Trophoblast cell (in vitro differentiated cells and primary cell): ENCODE results near the gene ERVFRD-1.

ENCODE experiments used
- DNase-seq, 2 donors: peaks; one replicate each; pipeline ENCODE4 v3.0.0-alpha.2; 2016
- H2AFZ ChIP-seq: 2 replicates; pipeline ENCODE4 v1.6.1; 2013; ENCODE audit warnings: low read length, moderate library complexity, mild to moderate bottlenecking; ENCODE audit not compliant: insufficient read depth, poor library complexity
- H2AK5ac ChIP-seq: 2 replicates; pipeline ENCODE4 v1.6.1; 2013; ENCODE audit warnings: mild to moderate bottlenecking, low read length
- H2BK120ac ChIP-seq: 2 replicates; pipeline ENCODE4 v1.6.1; 2013; ENCODE audit warnings: low read length, mild to moderate bottlenecking, moderate library complexity; ENCODE audit not compliant: insufficient read depth, poor library complexity
- H2BK12ac ChIP-seq: 2 replicates; pipeline ENCODE4 v1.6.1; 2013; ENCODE audit warnings: mild to moderate bottlenecking, low read length, moderate library complexity
- H2BK5ac ChIP-seq: 2 replicates; pipeline ENCODE4 v1.6.1; 2013; ENCODE audit warnings: low read length, low read depth, moderate library complexity, mild to moderate bottlenecking; ENCODE audit not compliant: poor library complexity
- H3K14ac ChIP-seq: 2 replicates; pipeline ENCODE4 v1.6.1; 2013; ENCODE audit warnings: mild to moderate bottlenecking, low read length
- H3K18ac ChIP-seq: 2 replicates; pipeline ENCODE4 v1.6.1; 2013; ENCODE audit warnings: mild to moderate bottlenecking, low read length
- H3K23ac ChIP-seq: 2 replicates; pipeline ENCODE4 v1.6.1; 2013; ENCODE audit warnings: low read length
- H3K27ac ChIP-seq: 2 replicates; pipeline ENCODE4 v1.5.1; 2013; ENCODE audit warnings: low read depth, mild to moderate bottlenecking, inconsistent platforms, low read length, moderate library complexity
- H3K27me3 ChIP-seq: 2 replicates; pipeline ENCODE4 v1.6.1; 2013; ENCODE audit warnings: inconsistent platforms, mild to moderate bottlenecking, low read length, moderate library complexity; ENCODE audit not compliant: insufficient read depth
- H3K36me3 ChIP-seq, 2 experiments: 1 replicate in 1 of 2; 2 replicates in 1 of 2; pipeline ENCODE4 v1.6.1; 2013; ENCODE audit warnings: low read length in 2 of 2, mild to moderate bottlenecking in 2 of 2, moderate library complexity in 1 of 2; ENCODE audit not compliant: insufficient read depth in 2 of 2, control insufficient read depth in 1 of 2
- H3K4ac ChIP-seq: 2 replicates; pipeline ENCODE4 v1.6.1; 2013; ENCODE audit warnings: low read depth, mild to moderate bottlenecking, low read length, moderate library complexity
- H3K4me1 ChIP-seq, 2 experiments: 1 replicate in 1 of 2; 2 replicates in 1 of 2; pipeline ENCODE4 v1.6.1; 2013; ENCODE audit warnings: low read length in 2 of 2, mild to moderate bottlenecking in 2 of 2, moderate library complexity in 1 of 2; ENCODE audit not compliant: insufficient read depth in 2 of 2, control insufficient read depth in 1 of 2
- H3K4me2 ChIP-seq: 2 replicates; pipeline ENCODE4 v1.6.1; 2013; ENCODE audit warnings: inconsistent platforms, mild to moderate bottlenecking, low read length, moderate library complexity
- H3K4me3 ChIP-seq: 2 replicates; pipeline ENCODE4 v1.5.1; 2013; ENCODE audit warnings: mild to moderate bottlenecking, low read depth, low read length, inconsistent platforms
- H3K79me1 ChIP-seq: one replicate; pipeline ENCODE4 v1.6.1; 2013; ENCODE audit warnings: low read length
- H3K79me2 ChIP-seq: 2 replicates; pipeline ENCODE4 v1.6.1; 2013; ENCODE audit warnings: low read length, mild to moderate bottlenecking; ENCODE audit not compliant: control insufficient read depth, insufficient read depth, poor library complexity
- H3K9ac ChIP-seq: 2 replicates; pipeline ENCODE4 v1.6.1; 2013; ENCODE audit warnings: mild to moderate bottlenecking, low read length
- H3K9me3 ChIP-seq: 2 replicates; pipeline ENCODE4 v1.6.1; 2013; ENCODE audit warnings: low read depth, mild to moderate bottlenecking, control low read depth, inconsistent platforms, low read length; ENCODE audit not compliant: insufficient read depth
- H4K12ac ChIP-seq: 2 replicates; pipeline ENCODE4 v1.6.1; 2013; ENCODE audit warnings: low read depth, mild to moderate bottlenecking, low read length, moderate library complexity
- H4K8ac ChIP-seq: 2 replicates; pipeline ENCODE4 v1.6.1; 2013; ENCODE audit warnings: low read depth, mild to moderate bottlenecking, low read length, moderate library complexity
- H4K91ac ChIP-seq: one replicate; pipeline ENCODE4 v1.6.1; 2013; ENCODE audit warnings: low read depth, mild to moderate bottlenecking, low read length, moderate library complexity
- WGBS: extraction: QIAGEN DNeasy Blood & Tissue Kit; methylation state at CpG from one replicate; pipeline ENCODE4 v1.1.7; 2013; ENCODE audit warnings: missing lambda C conversion rate; ENCODE audit not compliant: insufficient read length, insufficient coverage; ENCODE audit errors: extremely low coverage; 5-methylcytosine and 5-hydroxymethylcytosine counted together

Gene ERVFRD-1

GRCh38 chr6:11140056-11140455 is 28.5 kb upstream of the ERVFRD-1 start:
- no peak overlapping the region for H3K14ac ChIP-seq
- H4K8ac ChIP-seq = no peak overlapping the region
- peaks cover 3 to 4% of the 10 kb centered on the region in 2 experiments for H3K36me3 ChIP-seq
- no peak overlapping the region for H2AFZ ChIP-seq
- H3K27me3 ChIP-seq = no peaks in the 10 kb centered on the region
- peak in 1 of 2 donors; percentile 24 for DNase-seq
- no peak overlapping the region for H3K4ac ChIP-seq
- H3K23ac ChIP-seq = no peak overlapping the region
- H3K4me1 ChIP-seq = peaks cover 5 to 11% of the 10 kb centered on the region in 2 experiments
- H3K18ac ChIP-seq = no peak overlapping the region
- H2AK5ac ChIP-seq = no peak overlapping the region
- H3K79me1 ChIP-seq = peaks cover 10% of the 10 kb centered on the region
- no peaks in the 10 kb centered on the region for H3K9me3 ChIP-seq
- no peak overlapping the region for H3K27ac ChIP-seq
- no peak overlapping the region for H4K12ac ChIP-seq
- H2BK120ac ChIP-seq = no peak overlapping the region
- no CpG with 5 or more reads among the region's 3 CpGs for WGBS
- no peak overlapping the region for H3K4me2 ChIP-seq
- no peaks in the 10 kb centered on the region for H3K79me2 ChIP-seq
- no peak overlapping the region for H4K91ac ChIP-seq
- H3K4me3 ChIP-seq = no peak overlapping the region
- no peak overlapping the region for H2BK12ac ChIP-seq
- no peak overlapping the region for H2BK5ac ChIP-seq
- H3K9ac ChIP-seq = no peak overlapping the region

DNA sequence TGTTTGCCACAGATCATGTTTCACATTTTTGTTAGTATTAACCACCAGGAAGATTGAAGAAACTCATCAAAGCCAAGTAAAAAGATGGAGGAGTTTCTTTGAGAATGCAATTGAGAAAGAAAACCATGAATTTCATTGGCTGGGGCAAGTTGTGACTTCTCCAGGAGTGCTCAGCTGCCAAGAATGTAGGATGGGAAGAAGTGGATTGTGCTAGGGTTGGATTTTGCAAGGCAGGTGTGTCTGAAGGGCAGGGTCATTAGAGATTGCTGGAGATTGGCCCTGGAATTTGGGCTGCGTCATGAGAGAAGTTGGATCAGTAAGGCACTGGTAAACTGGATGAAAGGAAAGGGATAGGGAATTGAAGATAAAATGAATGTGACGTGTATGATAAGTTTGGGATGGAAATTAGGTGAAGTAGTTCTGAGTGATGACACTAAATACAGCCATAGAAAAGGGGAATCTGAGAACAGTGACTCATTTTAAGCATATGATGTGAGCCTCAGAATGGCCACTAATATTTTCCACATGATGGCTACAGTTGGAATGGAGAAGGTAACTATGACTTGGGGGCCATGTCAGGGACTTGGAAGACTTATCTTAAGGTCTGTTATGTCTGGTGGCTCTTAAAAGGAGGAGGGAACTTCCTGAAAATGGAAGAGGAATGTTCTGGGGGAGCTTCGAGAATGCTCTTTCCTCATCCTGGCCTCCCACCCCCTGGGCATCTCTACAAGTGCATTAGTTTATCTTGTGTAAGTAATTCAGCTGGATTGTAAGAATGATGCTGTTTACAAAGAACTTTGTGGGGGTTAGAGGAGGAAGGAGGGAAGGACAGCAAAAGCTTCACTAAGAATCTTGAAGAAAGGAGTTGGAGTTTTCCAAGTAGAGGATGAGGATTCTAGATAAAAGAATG is 27.8 kb upstream of the ERVFRD-1 start:
- H4K12ac ChIP-seq = no peak overlapping the region
- no peak overlapping the region for H3K14ac ChIP-seq
- H3K27ac ChIP-seq = no peak overlapping the region
- H2BK5ac ChIP-seq = no peak overlapping the region
- H3K79me2 ChIP-seq = no peaks in the 10 kb centered on the region
- H3K23ac ChIP-seq = no peak overlapping the region
- no peak overlapping the region for H4K8ac ChIP-seq
- H2AK5ac ChIP-seq = no peak overlapping the region
- H3K4me1 ChIP-seq = peaks cover 5 to 11% of the 10 kb centered on the region in 2 experiments
- H2BK120ac ChIP-seq = no peak overlapping the region
- H3K79me1 ChIP-seq = peaks cover 8% of the 10 kb centered on the region
- H3K4me2 ChIP-seq = no peak overlapping the region
- no peak overlapping the region for H2AFZ ChIP-seq
- 100% methylated on average over 1 of the region's 3 CpGs for WGBS
- H3K9me3 ChIP-seq = no peaks in the 10 kb centered on the region
- no peak overlapping the region for H3K4ac ChIP-seq
- peaks cover 5 to 6% of the 10 kb centered on the region in 2 experiments for H3K36me3 ChIP-seq
- H3K18ac ChIP-seq = no peak overlapping the region
- no peak overlapping the region for H2BK12ac ChIP-seq
- H3K27me3 ChIP-seq = no peaks in the 10 kb centered on the region
- H4K91ac ChIP-seq = no peak overlapping the region
- H3K9ac ChIP-seq = no peak overlapping the region
- DNase-seq = peak; percentile 90 to 96
- no peak overlapping the region for H3K4me3 ChIP-seq

GRCh38 chr6:11136809-11137208 is 25.3 kb upstream of the ERVFRD-1 start:
- H3K14ac ChIP-seq = no peak overlapping the region
- H3K4ac ChIP-seq = no peak overlapping the region
- H3K27ac ChIP-seq = no peak overlapping the region
- no peak overlapping the region for H2AFZ ChIP-seq
- H2BK120ac ChIP-seq = no peak overlapping the region
- H3K79me2 ChIP-seq = no peaks in the 10 kb centered on the region
- H3K36me3 ChIP-seq = peaks cover 5 to 7% of the 10 kb centered on the region in 2 experiments
- peaks cover 0 to 7% of the 10 kb centered on the region in 2 experiments for H3K4me1 ChIP-seq
- no peak overlapping the region for H3K4me2 ChIP-seq
- no peak overlapping the region for H2BK5ac ChIP-seq
- H4K12ac ChIP-seq = no peak overlapping the region
- no peaks in the 10 kb centered on the region for H3K9me3 ChIP-seq
- no peaks in the 10 kb centered on the region for H3K79me1 ChIP-seq
- no peak overlapping the region for H4K91ac ChIP-seq
- H2AK5ac ChIP-seq = no peak overlapping the region
- no peaks in the 10 kb centered on the region for H3K27me3 ChIP-seq
- H3K4me3 ChIP-seq = no peak overlapping the region
- H2BK12ac ChIP-seq = no peak overlapping the region
- H3K18ac ChIP-seq = no peak overlapping the region
- no peak overlapping the region for H3K9ac ChIP-seq
- no peak for DNase-seq
- H3K23ac ChIP-seq = no peak overlapping the region
- no peak overlapping the region for H4K8ac ChIP-seq

DNA sequence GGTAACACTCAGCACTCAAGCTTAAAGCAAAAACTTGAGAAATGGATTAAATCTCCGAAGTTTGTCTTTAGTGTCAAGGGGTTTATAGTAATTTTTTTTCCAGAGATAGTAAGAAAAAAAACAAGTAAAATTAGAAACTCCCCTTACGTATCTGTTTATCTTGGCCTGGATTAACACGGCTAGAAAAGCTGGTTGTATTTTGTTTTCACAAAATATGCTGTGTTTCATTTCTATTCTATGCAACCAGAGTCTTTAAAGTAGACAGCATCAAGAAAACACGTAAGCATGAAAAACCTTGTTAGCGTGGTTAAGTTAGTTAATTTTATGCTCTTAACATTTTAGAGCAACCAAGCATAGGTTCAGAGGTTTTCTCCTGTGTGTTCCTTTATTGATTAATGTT is 21.8 kb upstream of the ERVFRD-1 start:
- H3K9ac ChIP-seq = no peak overlapping the region
- H3K79me1 ChIP-seq = no peaks in the 10 kb centered on the region
- H2BK120ac ChIP-seq = no peak overlapping the region
- peaks cover 5 to 7% of the 10 kb centered on the region in 2 experiments for H3K36me3 ChIP-seq
- H3K4ac ChIP-seq = no peak overlapping the region
- H3K4me1 ChIP-seq = peaks cover 0 to 3% of the 10 kb centered on the region in 2 experiments
- no peak overlapping the region for H3K18ac ChIP-seq
- no peaks in the 10 kb centered on the region for H3K9me3 ChIP-seq
- no peak for DNase-seq
- no peak overlapping the region for H2AFZ ChIP-seq
- no peak overlapping the region for H4K8ac ChIP-seq
- H2BK12ac ChIP-seq = no peak overlapping the region
- no peak overlapping the region for H2AK5ac ChIP-seq
- H3K23ac ChIP-seq = no peak overlapping the region
- H3K27me3 ChIP-seq = no peaks in the 10 kb centered on the region
- H3K27ac ChIP-seq = no peak overlapping the region
- no peak overlapping the region for H4K12ac ChIP-seq
- WGBS = no CpG with 5 or more reads among the region's 5 CpGs
- H2BK5ac ChIP-seq = no peak overlapping the region
- no peaks in the 10 kb centered on the region for H3K79me2 ChIP-seq
- no peak overlapping the region for H3K14ac ChIP-seq
- H3K4me2 ChIP-seq = no peak overlapping the region
- H3K4me3 ChIP-seq = no peak overlapping the region
- no peak overlapping the region for H4K91ac ChIP-seq
